ENCODE data around the gene GHR.
"Not testable (repeated sequence)": the region's sequence is repeated elsewhere in the genome, so short reads cannot be mapped to it uniquely, and the experiment has no call there.

Gene GHR

GRCh38 chr5:42561656-42562055, 138.4 kb downstream of the GHR start:
- no peaks in the 10 kb centered on the region for H3K4me1 ChIP-seq (ENCODE audit: control insufficient read depth in 1 of 2, insufficient read depth in 2 of 2, low read length in 2 of 2)
- no peak overlapping the region for H3K9ac ChIP-seq (ENCODE audit: low read depth in 1 of 2, low read length in 2 of 2)
- H3K27ac ChIP-seq (ENCODE audit: low read depth, low read length) = no peak overlapping the region
- no peaks in the 10 kb centered on the region for H3K27me3 ChIP-seq (ENCODE audit: control insufficient read depth in 1 of 2, insufficient read depth in 2 of 2, low read length in 2 of 2)
- H3K4me3 ChIP-seq (ENCODE audit: low read depth in 1 of 2, low read length in 2 of 2) = no peak overlapping the region
- no peaks in the 10 kb centered on the region for H3K9me3 ChIP-seq (ENCODE audit: control insufficient read depth in 1 of 2, low read length in 2 of 2)
- no peaks in the 10 kb centered on the region for H3K36me3 ChIP-seq (ENCODE audit: control insufficient read depth in 1 of 2, insufficient read depth in 2 of 2, low read length in 2 of 2)

GRCh38 chr5:42564689-42565356, 141.6 kb downstream of the GHR start:
- no peaks in the 10 kb centered on the region for H3K4me1 ChIP-seq (ENCODE audit: control insufficient read depth in 1 of 2, insufficient read depth in 2 of 2, low read length in 2 of 2)
- H3K36me3 ChIP-seq (ENCODE audit: control insufficient read depth in 1 of 2, insufficient read depth in 2 of 2, low read length in 2 of 2) = no peaks in the 10 kb centered on the region
- no peak overlapping the region for H3K9ac ChIP-seq (ENCODE audit: low read depth in 1 of 2, low read length in 2 of 2)
- no peaks in the 10 kb centered on the region for H3K9me3 ChIP-seq (ENCODE audit: control insufficient read depth in 1 of 2, low read length in 2 of 2)
- H3K4me3 ChIP-seq (ENCODE audit: low read depth in 1 of 2, low read length in 2 of 2) = no peak overlapping the region
- no peak overlapping the region for H3K27ac ChIP-seq (ENCODE audit: low read depth, low read length)
- no peaks in the 10 kb centered on the region for H3K27me3 ChIP-seq (ENCODE audit: control insufficient read depth in 1 of 2, insufficient read depth in 2 of 2, low read length in 2 of 2)

GRCh38 chr5:42566652-42567295, 143.5 kb downstream of the GHR start:
- H3K27ac ChIP-seq (ENCODE audit: low read depth, low read length) = no peak overlapping the region
- H3K9ac ChIP-seq (ENCODE audit: low read depth in 1 of 2, low read length in 2 of 2) = no peak overlapping the region
- H3K27me3 ChIP-seq (ENCODE audit: control insufficient read depth in 1 of 2, insufficient read depth in 2 of 2, low read length in 2 of 2) = no peaks in the 10 kb centered on the region
- H3K9me3 ChIP-seq (ENCODE audit: control insufficient read depth in 1 of 2, low read length in 2 of 2) = no peaks in the 10 kb centered on the region
- H3K4me3 ChIP-seq (ENCODE audit: low read depth in 1 of 2, low read length in 2 of 2) = no peak overlapping the region
- no peaks in the 10 kb centered on the region for H3K36me3 ChIP-seq (ENCODE audit: control insufficient read depth in 1 of 2, insufficient read depth in 2 of 2, low read length in 2 of 2)
- no peaks in the 10 kb centered on the region for H3K4me1 ChIP-seq (ENCODE audit: control insufficient read depth in 1 of 2, insufficient read depth in 2 of 2, low read length in 2 of 2)

- H3K4me3 ChIP-seq (ENCODE audit: low read depth in 1 of 2, low read length in 2 of 2) = no peak overlapping the region
- no peak overlapping the region for H3K9ac ChIP-seq (ENCODE audit: low read depth in 1 of 2, low read length in 2 of 2)
- H3K9me3 ChIP-seq (ENCODE audit: control insufficient read depth in 1 of 2, low read length in 2 of 2) = no peaks in the 10 kb centered on the region
- no peak overlapping the region for H3K27ac ChIP-seq (ENCODE audit: low read depth, low read length)
- no peaks in the 10 kb centered on the region for H3K4me1 ChIP-seq (ENCODE audit: control insufficient read depth in 1 of 2, insufficient read depth in 2 of 2, low read length in 2 of 2)
- no peaks in the 10 kb centered on the region for H3K36me3 ChIP-seq (ENCODE audit: control insufficient read depth in 1 of 2, insufficient read depth in 2 of 2, low read length in 2 of 2)
- H3K27me3 ChIP-seq (ENCODE audit: control insufficient read depth in 1 of 2, insufficient read depth in 2 of 2, low read length in 2 of 2) = no peaks in the 10 kb centered on the region
Observed at GRCh38 chr5:42569325-42569724, 146.1 kb downstream of the GHR start.

GRCh38 chr5:42569953-42570548, 146.8 kb downstream of the GHR start:
- H3K27ac ChIP-seq (ENCODE audit: low read depth, low read length) = no peak overlapping the region

GRCh38 chr5:42570966-42571960, 148.0 kb downstream of the GHR start:
- no peak overlapping the region for H3K27ac ChIP-seq (ENCODE audit: low read depth, low read length)
- no peaks in the 10 kb centered on the region for H3K36me3 ChIP-seq (ENCODE audit: control insufficient read depth in 1 of 2, insufficient read depth in 2 of 2, low read length in 2 of 2)
- no peak overlapping the region for H3K4me3 ChIP-seq (ENCODE audit: low read depth in 1 of 2, low read length in 2 of 2)
- no peaks in the 10 kb centered on the region for H3K4me1 ChIP-seq (ENCODE audit: control insufficient read depth in 1 of 2, insufficient read depth in 2 of 2, low read length in 2 of 2)
- H3K27me3 ChIP-seq (ENCODE audit: control insufficient read depth in 1 of 2, insufficient read depth in 2 of 2, low read length in 2 of 2) = no peaks in the 10 kb centered on the region
- H3K9ac ChIP-seq (ENCODE audit: low read depth in 1 of 2, low read length in 2 of 2) = no peak overlapping the region
- H3K9me3 ChIP-seq (ENCODE audit: control insufficient read depth in 1 of 2, low read length in 2 of 2) = no peaks in the 10 kb centered on the region

More at GRCh38 chr5:42569953-42570548, 146.8 kb downstream of the GHR start:
- H3K4me1 ChIP-seq (ENCODE audit: control insufficient read depth in 1 of 2, insufficient read depth in 2 of 2, low read length in 2 of 2) = no peaks in the 10 kb centered on the region
- no peak overlapping the region for H3K9ac ChIP-seq (ENCODE audit: low read depth in 1 of 2, low read length in 2 of 2)
- no peaks in the 10 kb centered on the region for H3K36me3 ChIP-seq (ENCODE audit: control insufficient read depth in 1 of 2, insufficient read depth in 2 of 2, low read length in 2 of 2)
- no peaks in the 10 kb centered on the region for H3K9me3 ChIP-seq (ENCODE audit: control insufficient read depth in 1 of 2, low read length in 2 of 2)
- no peak overlapping the region for H3K4me3 ChIP-seq (ENCODE audit: low read depth in 1 of 2, low read length in 2 of 2)
- no peaks in the 10 kb centered on the region for H3K27me3 ChIP-seq (ENCODE audit: control insufficient read depth in 1 of 2, insufficient read depth in 2 of 2, low read length in 2 of 2)

GRCh38 chr5:42572313-42572712, 149.1 kb downstream of the GHR start:
- Histone ChIP-seq H3K9me3 (ENCODE audit: control insufficient read depth in 1 of 2, low read length in 2 of 2) (no peaks in the 10 kb centered on the region), H3K9ac (ENCODE audit: low read depth in 1 of 2, low read length in 2 of 2) (no peak overlapping the region), H3K27me3 (ENCODE audit: control insufficient read depth in 1 of 2, insufficient read depth in 2 of 2, low read length in 2 of 2) (no peaks in the 10 kb centered on the region), H3K4me3 (ENCODE audit: low read depth in 1 of 2, low read length in 2 of 2) (no peak overlapping the region), H3K36me3 (ENCODE audit: control insufficient read depth in 1 of 2, insufficient read depth in 2 of 2, low read length in 2 of 2) (no peaks in the 10 kb centered on the region), H3K4me1 (ENCODE audit: control insufficient read depth in 1 of 2, insufficient read depth in 2 of 2, low read length in 2 of 2) (no peaks in the 10 kb centered on the region), H3K27ac (ENCODE audit: low read depth, low read length) (no peak overlapping the region)

GRCh38 chr5:42573386-42573785, 150.1 kb downstream of the GHR start:
- no peaks in the 10 kb centered on the region for H3K36me3 ChIP-seq (ENCODE audit: control insufficient read depth in 1 of 2, insufficient read depth in 2 of 2, low read length in 2 of 2)
- H3K4me3 ChIP-seq (ENCODE audit: low read depth in 1 of 2, low read length in 2 of 2) = no peak overlapping the region
- no peaks in the 10 kb centered on the region for H3K4me1 ChIP-seq (ENCODE audit: control insufficient read depth in 1 of 2, insufficient read depth in 2 of 2, low read length in 2 of 2)
- H3K9ac ChIP-seq (ENCODE audit: low read depth in 1 of 2, low read length in 2 of 2) = no peak overlapping the region
- H3K27ac ChIP-seq (ENCODE audit: low read depth, low read length) = no peak overlapping the region
- no peaks in the 10 kb centered on the region for H3K27me3 ChIP-seq (ENCODE audit: control insufficient read depth in 1 of 2, insufficient read depth in 2 of 2, low read length in 2 of 2)
- no peaks in the 10 kb centered on the region for H3K9me3 ChIP-seq (ENCODE audit: control insufficient read depth in 1 of 2, low read length in 2 of 2)

- H3K9ac ChIP-seq (ENCODE audit: low read depth in 1 of 2, low read length in 2 of 2); H3K4me3 ChIP-seq (ENCODE audit: low read depth in 1 of 2, low read length in 2 of 2); H3K27ac ChIP-seq (ENCODE audit: low read depth, low read length); H3K27me3 ChIP-seq (ENCODE audit: control insufficient read depth in 1 of 2, insufficient read depth in 2 of 2, low read length in 2 of 2); H3K9me3 ChIP-seq (ENCODE audit: control insufficient read depth in 1 of 2, low read length in 2 of 2); H3K36me3 ChIP-seq (ENCODE audit: control insufficient read depth in 1 of 2, insufficient read depth in 2 of 2, low read length in 2 of 2); H3K4me1 ChIP-seq (ENCODE audit: control insufficient read depth in 1 of 2, insufficient read depth in 2 of 2, low read length in 2 of 2): not testable (repeated sequence)
Observed at GRCh38 chr5:42575914-42576313, 152.7 kb downstream of the GHR start.

- not testable (repeated sequence) for H3K9ac ChIP-seq (ENCODE audit: low read depth in 1 of 2, low read length in 2 of 2); H3K4me1 ChIP-seq (ENCODE audit: control insufficient read depth in 1 of 2, insufficient read depth in 2 of 2, low read length in 2 of 2); H3K27me3 ChIP-seq (ENCODE audit: control insufficient read depth in 1 of 2, insufficient read depth in 2 of 2, low read length in 2 of 2); H3K4me3 ChIP-seq (ENCODE audit: low read depth in 1 of 2, low read length in 2 of 2); H3K36me3 ChIP-seq (ENCODE audit: control insufficient read depth in 1 of 2, insufficient read depth in 2 of 2, low read length in 2 of 2); H3K9me3 ChIP-seq (ENCODE audit: control insufficient read depth in 1 of 2, low read length in 2 of 2); H3K27ac ChIP-seq (ENCODE audit: low read depth, low read length)
Observed at GRCh38 chr5:42578901-42579300, 155.7 kb downstream of the GHR start.
